ENCODE results near the gene TDRD7.

TDRD7 gene

DNA sequence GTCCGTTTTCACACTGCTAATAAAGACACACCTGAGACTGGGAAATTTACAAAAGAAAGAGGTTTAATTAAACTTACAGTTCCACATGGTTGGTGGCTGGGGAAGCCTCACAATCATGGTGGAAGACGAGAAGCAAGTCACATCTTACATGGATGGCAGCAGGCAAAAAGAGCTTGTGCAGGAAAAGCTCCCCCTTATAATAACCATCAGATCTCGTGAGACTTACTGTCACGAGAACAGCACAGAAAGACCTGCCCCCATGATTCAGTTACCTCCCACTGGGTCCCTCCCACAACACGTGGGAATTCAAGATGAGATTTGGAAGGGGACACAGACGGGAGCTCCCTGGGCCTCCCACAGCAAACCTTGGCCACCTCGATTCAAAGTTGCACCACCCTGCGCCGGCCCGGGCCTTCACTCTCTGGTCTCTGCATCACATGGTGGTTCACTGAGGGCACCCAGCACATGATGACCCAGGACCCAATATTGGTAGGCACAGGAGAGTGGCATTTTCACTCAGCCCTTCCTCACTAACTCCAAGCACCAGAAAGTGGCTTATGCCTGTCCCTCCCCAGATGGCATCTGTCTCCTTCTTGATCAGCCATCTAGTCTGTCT, 21.0 kb upstream of the TDRD7 start:
- H3K27me3 ChIP-seq (ENCODE audit: control insufficient read depth, insufficient read depth, low read length), result peaks cover 9% of the 10 kb centered on the region

GRCh38 chr9:97394881-97395280, 17.0 kb upstream of the TDRD7 start:
- Histone ChIP-seq H3K4me1 (ENCODE audit: control insufficient read depth, low read depth, low read length) (no peaks in the 10 kb centered on the region), H3K27me3 (ENCODE audit: control insufficient read depth, insufficient read depth, low read length) (no peaks in the 10 kb centered on the region), H3K9me3 (ENCODE audit: control insufficient read depth, low read depth, low read length) (no peaks in the 10 kb centered on the region), H3K4me3 (ENCODE audit: low read length) (no peak overlapping the region), H3K36me3 (ENCODE audit: control insufficient read depth, low read depth, low read length) (no peaks in the 10 kb centered on the region), H3K27ac (ENCODE audit: low read length) (no peak overlapping the region), H3K9ac (ENCODE audit: low read length) (no peak overlapping the region)

More for the DNA sequence above, 21.0 kb upstream of the TDRD7 start:
- Histone ChIP-seq H3K4me1 (ENCODE audit: control insufficient read depth, low read depth, low read length) (peaks cover 6% of the 10 kb centered on the region), H3K9ac (ENCODE audit: low read length) (no peak overlapping the region), H3K36me3 (ENCODE audit: control insufficient read depth, low read depth, low read length) (no peaks in the 10 kb centered on the region), H3K4me3 (ENCODE audit: low read length) (no peak overlapping the region), H3K9me3 (ENCODE audit: control insufficient read depth, low read depth, low read length) (no peaks in the 10 kb centered on the region), H3K27ac (ENCODE audit: low read length) (no peak overlapping the region)

DNA sequence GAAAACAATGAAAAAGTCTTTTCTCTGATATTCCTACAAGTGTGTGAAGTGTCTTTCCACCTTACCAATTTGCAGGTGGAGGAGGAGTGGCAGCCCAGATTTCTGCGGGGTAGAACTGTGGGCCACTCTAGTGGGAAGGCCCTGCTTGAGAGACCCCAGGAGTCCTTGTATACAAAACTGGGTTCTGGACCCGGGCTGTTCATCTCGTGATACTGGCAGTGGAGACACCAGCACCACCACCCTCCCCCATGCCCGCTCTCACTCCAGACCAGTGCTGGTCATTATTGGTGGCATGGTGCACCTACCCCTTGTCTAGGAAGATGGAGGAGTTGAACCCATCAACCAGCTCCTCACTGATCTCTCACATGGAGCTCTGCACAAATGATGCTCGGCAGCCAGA, 16.2 kb upstream of the TDRD7 start:
- Histone ChIP-seq H3K4me3 (ENCODE audit: low read length) (no peak overlapping the region), H3K9me3 (ENCODE audit: control insufficient read depth, low read depth, low read length) (no peaks in the 10 kb centered on the region), H3K27me3 (ENCODE audit: control insufficient read depth, insufficient read depth, low read length) (no peaks in the 10 kb centered on the region), H3K9ac (ENCODE audit: low read length) (no peak overlapping the region), H3K4me1 (ENCODE audit: control insufficient read depth, low read depth, low read length) (no peaks in the 10 kb centered on the region), H3K36me3 (ENCODE audit: control insufficient read depth, low read depth, low read length) (no peaks in the 10 kb centered on the region), H3K27ac (ENCODE audit: low read length) (no peak overlapping the region)

- Histone ChIP-seq H3K9me3 (ENCODE audit: control insufficient read depth, low read depth, low read length) (no peaks in the 10 kb centered on the region), H3K27ac (ENCODE audit: low read length) (no peak overlapping the region), H3K27me3 (ENCODE audit: control insufficient read depth, insufficient read depth, low read length) (no peaks in the 10 kb centered on the region), H3K9ac (ENCODE audit: low read length) (no peak overlapping the region), H3K36me3 (ENCODE audit: control insufficient read depth, low read depth, low read length) (no peaks in the 10 kb centered on the region), H3K4me1 (ENCODE audit: control insufficient read depth, low read depth, low read length) (no peaks in the 10 kb centered on the region), H3K4me3 (ENCODE audit: low read length) (no peak overlapping the region)
Measured at GRCh38 chr9:97396256-97396655, 15.6 kb upstream of the TDRD7 start.

- H3K9ac ChIP-seq (ENCODE audit: low read length), result no peak overlapping the region
- no peaks in the 10 kb centered on the region for H3K4me1 ChIP-seq (ENCODE audit: control insufficient read depth, low read depth, low read length)
- H3K36me3 ChIP-seq (ENCODE audit: control insufficient read depth, low read depth, low read length), result no peaks in the 10 kb centered on the region
- H3K27ac ChIP-seq (ENCODE audit: low read length), result no peak overlapping the region
- no peaks in the 10 kb centered on the region for H3K27me3 ChIP-seq (ENCODE audit: control insufficient read depth, insufficient read depth, low read length)
- H3K4me3 ChIP-seq (ENCODE audit: low read length), result no peak overlapping the region
- no peaks in the 10 kb centered on the region for H3K9me3 ChIP-seq (ENCODE audit: control insufficient read depth, low read depth, low read length)
Measured at GRCh38 chr9:97397220-97397619, 14.7 kb upstream of the TDRD7 start.

- no peak overlapping the region for H3K27ac ChIP-seq (ENCODE audit: low read length)
- H3K4me1 ChIP-seq (ENCODE audit: control insufficient read depth, low read depth, low read length), result no peaks in the 10 kb centered on the region
- no peaks in the 10 kb centered on the region for H3K27me3 ChIP-seq (ENCODE audit: control insufficient read depth, insufficient read depth, low read length)
- no peak overlapping the region for H3K9ac ChIP-seq (ENCODE audit: low read length)
- no peaks in the 10 kb centered on the region for H3K36me3 ChIP-seq (ENCODE audit: control insufficient read depth, low read depth, low read length)
- H3K4me3 ChIP-seq (ENCODE audit: low read length), result no peak overlapping the region
- no peaks in the 10 kb centered on the region for H3K9me3 ChIP-seq (ENCODE audit: control insufficient read depth, low read depth, low read length)
Measured at GRCh38 chr9:97398999-97399758, 12.7 kb upstream of the TDRD7 start.

- no peak overlapping the region for H3K27ac ChIP-seq (ENCODE audit: low read length)
- H3K36me3 ChIP-seq (ENCODE audit: control insufficient read depth, low read depth, low read length), result no peaks in the 10 kb centered on the region
- no peak overlapping the region for H3K9ac ChIP-seq (ENCODE audit: low read length)
Measured at GRCh38 chr9:97403746-97404316, 8.1 kb upstream of the TDRD7 start.

DNA sequence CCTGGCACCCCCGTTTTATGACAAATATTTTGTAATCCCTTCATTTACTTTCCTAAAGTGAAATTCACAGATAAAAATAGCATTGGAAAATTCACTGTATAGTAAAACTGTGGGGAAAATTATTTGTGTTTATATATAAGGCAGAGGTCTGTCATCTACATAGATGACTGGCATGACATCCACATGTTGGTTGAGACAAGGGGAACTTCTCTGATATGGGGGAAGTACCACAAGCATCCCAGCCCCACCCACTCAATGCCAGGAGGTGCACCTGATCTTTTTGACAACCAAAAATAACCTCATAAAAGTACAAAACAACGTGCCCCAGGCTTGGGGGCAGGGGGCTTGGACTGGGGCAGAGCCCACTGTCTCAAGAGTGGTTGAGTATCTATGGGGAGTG, 6.3 kb upstream of the TDRD7 start:
- Histone ChIP-seq H3K27ac (ENCODE audit: low read length) (no peak overlapping the region), H3K4me1 (ENCODE audit: control insufficient read depth, low read depth, low read length) (no peaks in the 10 kb centered on the region), H3K4me3 (ENCODE audit: low read length) (no peak overlapping the region), H3K27me3 (ENCODE audit: control insufficient read depth, insufficient read depth, low read length) (peaks cover 9% of the 10 kb centered on the region), H3K36me3 (ENCODE audit: control insufficient read depth, low read depth, low read length) (no peaks in the 10 kb centered on the region), H3K9ac (ENCODE audit: low read length) (no peak overlapping the region), H3K9me3 (ENCODE audit: control insufficient read depth, low read depth, low read length) (no peaks in the 10 kb centered on the region)

More at GRCh38 chr9:97403746-97404316, 8.1 kb upstream of the TDRD7 start:
- Histone ChIP-seq H3K9me3 (ENCODE audit: control insufficient read depth, low read depth, low read length) (no peaks in the 10 kb centered on the region), H3K4me3 (ENCODE audit: low read length) (no peak overlapping the region), H3K27me3 (ENCODE audit: control insufficient read depth, insufficient read depth, low read length) (no peaks in the 10 kb centered on the region), H3K4me1 (ENCODE audit: control insufficient read depth, low read depth, low read length) (no peaks in the 10 kb centered on the region)

- peaks cover 20% of the 10 kb centered on the region for H3K27me3 ChIP-seq (ENCODE audit: control insufficient read depth, insufficient read depth, low read length)
- no peaks in the 10 kb centered on the region for H3K36me3 ChIP-seq (ENCODE audit: control insufficient read depth, low read depth, low read length)
- H3K4me1 ChIP-seq (ENCODE audit: control insufficient read depth, low read depth, low read length), result no peaks in the 10 kb centered on the region
- no peak overlapping the region for H3K9ac ChIP-seq (ENCODE audit: low read length)
- H3K9me3 ChIP-seq (ENCODE audit: control insufficient read depth, low read depth, low read length), result no peaks in the 10 kb centered on the region
- H3K4me3 ChIP-seq (ENCODE audit: low read length), result no peak overlapping the region
- H3K27ac ChIP-seq (ENCODE audit: low read length), result no peak overlapping the region
Measured at GRCh38 chr9:97406620-97407177, 5.2 kb upstream of the TDRD7 start.

DNA sequence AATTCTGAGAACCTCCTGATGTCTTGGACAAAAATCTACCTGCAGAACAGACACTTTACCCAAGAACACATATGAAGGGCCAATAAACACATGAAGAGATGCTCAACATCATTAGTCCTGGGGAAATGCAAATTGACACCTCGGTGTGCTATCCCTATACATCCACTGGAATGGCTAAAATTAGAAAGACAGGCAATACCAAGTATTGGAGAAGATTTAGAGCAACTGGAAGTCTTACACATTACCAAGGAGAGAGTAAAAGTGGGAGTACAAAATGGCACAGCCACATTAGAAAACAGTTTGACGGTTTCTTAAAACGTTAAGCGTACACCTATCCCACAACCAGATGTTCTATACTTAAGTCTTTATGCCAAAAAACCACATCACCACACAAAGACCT, 3.3 kb upstream of the TDRD7 start:
- H3K4me3 ChIP-seq (ENCODE audit: low read length), result no peak overlapping the region
- H3K36me3 ChIP-seq (ENCODE audit: control insufficient read depth, low read depth, low read length), result no peaks in the 10 kb centered on the region
- no peaks in the 10 kb centered on the region for H3K9me3 ChIP-seq (ENCODE audit: control insufficient read depth, low read depth, low read length)
- no peak overlapping the region for H3K27ac ChIP-seq (ENCODE audit: low read length)
- H3K27me3 ChIP-seq (ENCODE audit: control insufficient read depth, insufficient read depth, low read length), result peaks cover 37% of the 10 kb centered on the region
- no peaks in the 10 kb centered on the region for H3K4me1 ChIP-seq (ENCODE audit: control insufficient read depth, low read depth, low read length)
- no peak overlapping the region for H3K9ac ChIP-seq (ENCODE audit: low read length)

GRCh38 chr9:97411440-97411788, 482 bp upstream of the TDRD7 start:
- Histone ChIP-seq H3K27ac (ENCODE audit: low read length) (no peak overlapping the region), H3K9ac (ENCODE audit: low read length) (no peak overlapping the region), H3K9me3 (ENCODE audit: control insufficient read depth, low read depth, low read length) (no peaks in the 10 kb centered on the region), H3K4me1 (ENCODE audit: control insufficient read depth, low read depth, low read length) (no peaks in the 10 kb centered on the region), H3K36me3 (ENCODE audit: control insufficient read depth, low read depth, low read length) (no peaks in the 10 kb centered on the region), H3K27me3 (ENCODE audit: control insufficient read depth, insufficient read depth, low read length) (peaks cover 54% of the 10 kb centered on the region), H3K4me3 (ENCODE audit: low read length) (peak overlapping the region; percentile 58)
